ENCODE data around the gene MYMX. TPM values are rescaled to one million over a fixed set of nuclear protein-coding genes. Genes with fewer than 3 reads are reported as not detected.
"Not testable (repeated sequence)": the region's sequence is repeated elsewhere in the genome, so short reads cannot be mapped to it uniquely, and the experiment has no call there.

MYMX gene
- total and polyA plus RNA-seq, 12 donors, result 0.41 to 2.3 (median 0.88) TPM; not detected in 6

- no peak for TF ChIP-seq CTCF (IDR thresholded peaks at IDR 0.05)
- intact Hi-C loops (cut with DNase I), result no loop called here
- DNase-seq (no peak), ATAC-seq (no peak)
- Histone ChIP-seq H3K27me3 (no peaks in the 10 kb centered on the region), H3K4me3 (no peak overlapping the region), H3K36me3 (no peaks in the 10 kb centered on the region), H3K9me3 (no peaks in the 10 kb centered on the region), H3K4me1 (peaks cover 0 to 18% (median 9%) of the 10 kb centered on the region in 9 donors), H3K27ac (no peak overlapping the region)
- WGBS, 2 donors, result 67 to 74% methylated on average over 9 of the region's 9 CpGs
Observed at GRCh38 chr6:44183783-44184182, 32.9 kb upstream of the MYMX start.

GRCh38 chr6:44185356-44185755 lies 31.4 kb upstream of the MYMX start:
- H3K27ac ChIP-seq; H3K36me3 ChIP-seq; H3K27me3 ChIP-seq; ATAC-seq; H3K4me3 ChIP-seq; DNase-seq; H3K9me3 ChIP-seq; intact Hi-C loops (cut with DNase I): not testable (repeated sequence)
- peaks cover 0 to 15% (median 6%) of the 10 kb centered on the region in 9 donors for H3K4me1 ChIP-seq
- 88 to 94% methylated on average over 7 of the region's 7 CpGs for WGBS, 2 donors

- Histone ChIP-seq H3K4me3 (no peak overlapping the region), H3K27ac (peak overlapping the region in 7 of 10 donors; percentile 19 to 74 (median 37)), H3K27me3 (no peaks in the 10 kb centered on the region), H3K4me1 (peaks cover 0 to 15% (median 6%) of the 10 kb centered on the region in 9 donors), H3K9me3 (no peaks in the 10 kb centered on the region), H3K36me3 (no peaks in the 10 kb centered on the region)
- intact Hi-C loops (cut with DNase I), result no loop called here
- ATAC-seq, result peak in 5 of 8 donors; percentile 18 to 42 (median 38)
- DNase-seq, result no peak
- TF ChIP-seq CTCF (IDR thresholded peaks at IDR 0.05), result no peak
- WGBS, 2 donors, result 50% methylated on average over 9 of the region's 9 CpGs
Observed at GRCh38 chr6:44185953-44186634, 30.6 kb upstream of the MYMX start.

- H3K36me3 ChIP-seq, result no peaks in the 10 kb centered on the region
- no peaks in the 10 kb centered on the region for H3K27me3 ChIP-seq
- no peaks in the 10 kb centered on the region for H3K9me3 ChIP-seq
- ATAC-seq, result peak in 6 of 8 donors; percentile 27 to 68 (median 56)
- H3K4me3 ChIP-seq, result no peak overlapping the region
- intact Hi-C loops (cut with DNase I), result no loop called here
- H3K27ac ChIP-seq, result peak overlapping the region in 7 of 10 donors; percentile 30 to 74 (median 40)
- TF ChIP-seq CTCF (IDR thresholded peaks at IDR 0.05), result no peak
- 59 to 71% methylated on average over 7 of the region's 7 CpGs for WGBS, 2 donors
- DNase-seq, result no peak
- H3K4me1 ChIP-seq, result peaks cover 0 to 15% (median 6%) of the 10 kb centered on the region in 9 donors
Observed at GRCh38 chr6:44186635-44187025, 30.1 kb upstream of the MYMX start.

- ATAC-seq, result no peak
- no peak overlapping the region for H3K27ac ChIP-seq
- no peaks in the 10 kb centered on the region for H3K27me3 ChIP-seq
- H3K4me1 ChIP-seq, result peaks cover 0 to 24% (median 6%) of the 10 kb centered on the region in 9 donors
- 84 to 91% methylated on average over 2 of the region's 2 CpGs for WGBS, 2 donors
- TF ChIP-seq CTCF (IDR thresholded peaks at IDR 0.05), result no peak
- intact Hi-C loops (cut with DNase I), result no loop called here
- H3K9me3 ChIP-seq, result no peaks in the 10 kb centered on the region
- DNase-seq, result no peak
- H3K4me3 ChIP-seq, result no peak overlapping the region
- no peaks in the 10 kb centered on the region for H3K36me3 ChIP-seq
Observed at GRCh38 chr6:44188819-44189218, 27.9 kb upstream of the MYMX start.
